Osteoblast (primary cell): ENCODE results near the gene MYH7B. TPM values are rescaled to one million over a fixed set of nuclear protein-coding genes. Genes with fewer than 3 reads are reported as not detected.

Experiments
- DNase-seq: peaks from one replicate; pipeline ENCODE4 v3.0.0; 2011; ENCODE audit warnings: low spot score, mixed read lengths; ENCODE audit not compliant: insufficient read length; ENCODE audit errors: missing footprints
- H2AFZ ChIP-seq: 2 replicates; pipeline ENCODE4 v1.6.0; 2011; ENCODE audit warnings: mild to moderate bottlenecking, low read length
- H3K27ac ChIP-seq: 2 replicates; pipeline ENCODE4 v1.5.1; 2011; ENCODE audit warnings: mild to moderate bottlenecking, low read depth, low read length, moderate library complexity
- H3K27me3 ChIP-seq: 2 replicates; pipeline ENCODE4 v1.6.0; 2012; ENCODE audit warnings: mild to moderate bottlenecking, control low read depth, inconsistent platforms, low read length, moderate library complexity; ENCODE audit not compliant: insufficient read depth
- H3K36me3 ChIP-seq: 2 replicates; pipeline ENCODE4 v1.5.1; 2011; ENCODE audit warnings: mild to moderate bottlenecking, low read length, control low read depth, moderate library complexity; ENCODE audit not compliant: insufficient read depth
- H3K4me1 ChIP-seq: 2 replicates; pipeline ENCODE4 v1.5.1; 2011; ENCODE audit warnings: mild to moderate bottlenecking, low read length, control low read depth, moderate library complexity; ENCODE audit not compliant: insufficient read depth
- H3K4me2 ChIP-seq: 2 replicates; pipeline ENCODE4 v1.6.0; 2011; ENCODE audit warnings: mild to moderate bottlenecking, low read length; ENCODE audit not compliant: insufficient read depth
- H3K4me3 ChIP-seq: fragments of 200-600 bp; sonication (generic); 3 replicates; pipeline ENCODE4 v1.5.1; 2012; ENCODE audit warnings: mild to moderate bottlenecking, low read length, inconsistent platforms; ENCODE audit not compliant: insufficient read depth
- H3K79me2 ChIP-seq: 2 replicates; pipeline ENCODE4 v1.6.0; 2012; ENCODE audit warnings: mild to moderate bottlenecking, low read length, control low read depth, inconsistent platforms; ENCODE audit not compliant: insufficient read depth
- H3K9me3 ChIP-seq: 2 replicates; pipeline ENCODE4 v1.5.1; 2011; ENCODE audit warnings: low read depth, low read length, control low read depth
- H4K20me1 ChIP-seq: 2 replicates; pipeline ENCODE4 v1.6.0; 2012; ENCODE audit warnings: mild to moderate bottlenecking, low read length, control low read depth; ENCODE audit not compliant: insufficient read depth
- CTCF ChIP-seq: IDR thresholded peaks from 2 replicates; pipeline ENCODE4 v1.5.1; 2011; ENCODE audit warnings: mild to moderate bottlenecking, low read depth, low read length, moderate library complexity; ENCODE audit errors: extremely low read depth
- total RNA-seq: library from RNA; depleted of rRNA; stranded (reverse); fragments of >200 nt; gene quantifications from 2 replicates; pipeline ENCODE4 v1.2.3, GENCODE V29; 2012

MYH7B gene
- total RNA-seq, 1 donor: 0.36 TPM

GRCh38 chr20:34984756-34985261, 29.1 kb downstream of the MYH7B start:
- Histone ChIP-seq H3K79me2 (no peaks in the 10 kb centered on the region), H3K27me3 (peaks cover 42% of the 10 kb centered on the region), H3K9me3 (no peaks in the 10 kb centered on the region), H3K27ac (no peak overlapping the region), H3K36me3 (no peaks in the 10 kb centered on the region), H3K4me2 (no peak overlapping the region), H4K20me1 (no peaks in the 10 kb centered on the region), H3K4me1 (no peaks in the 10 kb centered on the region), H3K4me3 (no peak overlapping the region), H2AFZ (no peak overlapping the region)
- peak; percentile 88 for DNase-seq
- TF ChIP-seq CTCF: no peak

GRCh38 chr20:34985461-34986310, 30.0 kb downstream of the MYH7B start:
- no peaks in the 10 kb centered on the region for H3K36me3 ChIP-seq
- H3K4me3 ChIP-seq: no peak overlapping the region
- no peaks in the 10 kb centered on the region for H3K9me3 ChIP-seq
- no peaks in the 10 kb centered on the region for H3K4me1 ChIP-seq
- TF ChIP-seq CTCF: no peak
- peaks cover 42% of the 10 kb centered on the region for H3K27me3 ChIP-seq
- no peaks in the 10 kb centered on the region for H3K79me2 ChIP-seq
- DNase-seq: peak; percentile 42
- no peaks in the 10 kb centered on the region for H4K20me1 ChIP-seq
- no peak overlapping the region for H2AFZ ChIP-seq
- no peak overlapping the region for H3K27ac ChIP-seq
- no peak overlapping the region for H3K4me2 ChIP-seq

GRCh38 chr20:34986311-34987287, 30.9 kb downstream of the MYH7B start:
- Histone ChIP-seq H3K27me3 (peaks cover 42% of the 10 kb centered on the region), H3K4me3 (no peak overlapping the region), H3K79me2 (no peaks in the 10 kb centered on the region), H3K4me2 (no peak overlapping the region), H3K4me1 (no peaks in the 10 kb centered on the region), H3K27ac (no peak overlapping the region), H2AFZ (no peak overlapping the region), H3K9me3 (no peaks in the 10 kb centered on the region), H4K20me1 (no peaks in the 10 kb centered on the region), H3K36me3 (no peaks in the 10 kb centered on the region)
- no peak for TF ChIP-seq CTCF
- peak; percentile 78 for DNase-seq
